Effector memory CD4-positive, alpha-beta T cell (primary cell): ENCODE measurements around the gene SGSM1.
"Not testable (repeated sequence)": the region's sequence is repeated elsewhere in the genome, so short reads cannot be mapped to it uniquely, and the experiment has no call there.

Source experiments
- DNase-seq, 3 donors: peaks; one replicate each; pipeline ENCODE4 v3.0.0-alpha.2; 2020
- H3K27ac ChIP-seq: 2 replicates; pipeline ENCODE4 v1.7.0; 2013; ENCODE audit warnings: mild to moderate bottlenecking, low read length, moderate library complexity; ENCODE audit not compliant: insufficient read depth, poor library complexity, severe bottlenecking
- H3K27me3 ChIP-seq: replicated peaks from 2 replicates; pipeline ENCODE4 v1.7.0; 2013; ENCODE audit warnings: mild to moderate bottlenecking, low read length; ENCODE audit not compliant: insufficient read depth, control insufficient read depth, poor library complexity, severe bottlenecking
- H3K36me3 ChIP-seq: 2 replicates; pipeline ENCODE4 v1.7.0; 2013; ENCODE audit warnings: mild to moderate bottlenecking, low read length, moderate library complexity; ENCODE audit not compliant: control insufficient read depth, insufficient read depth
- H3K4me1 ChIP-seq: 2 replicates; pipeline ENCODE4 v1.7.0; 2013; ENCODE audit warnings: low read length, mild to moderate bottlenecking; ENCODE audit not compliant: control insufficient read depth, insufficient read depth, poor library complexity, severe bottlenecking
- H3K4me3 ChIP-seq: 2 replicates; pipeline ENCODE4 v1.7.0; 2013; ENCODE audit warnings: low read length, low read depth, mild to moderate bottlenecking; ENCODE audit not compliant: insufficient read depth, poor library complexity, severe bottlenecking
- H3K9me3 ChIP-seq: 2 replicates; pipeline ENCODE4 v1.7.0; 2013; ENCODE audit warnings: mild to moderate bottlenecking, low read length, moderate library complexity; ENCODE audit not compliant: control insufficient read depth

Gene SGSM1

DNA sequence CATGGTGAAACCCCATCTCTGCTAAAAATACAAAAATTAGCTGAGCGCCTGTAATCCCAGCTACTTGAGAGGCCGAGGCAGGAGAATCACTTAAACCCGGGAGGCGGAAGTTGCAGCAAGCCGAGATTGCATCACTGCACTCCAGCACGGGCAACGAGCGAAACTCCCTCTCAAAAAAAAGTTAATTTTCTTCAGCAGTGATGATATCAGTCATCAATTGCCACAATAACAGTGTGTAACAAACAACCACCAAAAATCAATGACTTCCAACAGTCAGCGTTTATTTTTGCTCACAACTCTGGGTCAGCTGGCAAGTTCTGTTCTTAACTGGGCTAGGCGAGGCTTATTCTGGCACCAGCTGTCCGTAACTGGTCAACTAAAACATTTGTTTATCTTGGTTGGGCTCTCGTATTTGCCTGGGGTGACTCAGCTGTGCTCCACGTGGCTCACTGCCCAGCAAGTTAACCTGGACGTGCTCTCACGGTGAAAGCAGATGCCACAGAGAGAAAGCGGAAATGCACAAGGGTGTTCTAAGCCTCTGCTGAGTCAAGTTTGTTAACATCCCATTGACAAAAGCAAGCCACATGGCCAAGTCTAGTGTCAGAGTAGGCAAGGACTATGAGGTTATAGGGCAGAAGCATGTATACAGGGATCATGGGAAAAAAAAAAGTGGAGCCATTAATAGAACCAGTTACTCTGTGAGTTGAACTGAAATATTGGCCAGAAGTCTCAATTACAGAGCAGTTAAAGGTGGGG, 88.4 kb downstream of the SGSM1 start:
- H3K27me3 ChIP-seq: no peaks in the 10 kb centered on the region
- H3K9me3 ChIP-seq: no peaks in the 10 kb centered on the region
- H3K4me1 ChIP-seq: no peaks in the 10 kb centered on the region
- no peak overlapping the region for H3K27ac ChIP-seq
- no peaks in the 10 kb centered on the region for H3K36me3 ChIP-seq
- no peak overlapping the region for H3K4me3 ChIP-seq
- DNase-seq: no peak

DNA sequence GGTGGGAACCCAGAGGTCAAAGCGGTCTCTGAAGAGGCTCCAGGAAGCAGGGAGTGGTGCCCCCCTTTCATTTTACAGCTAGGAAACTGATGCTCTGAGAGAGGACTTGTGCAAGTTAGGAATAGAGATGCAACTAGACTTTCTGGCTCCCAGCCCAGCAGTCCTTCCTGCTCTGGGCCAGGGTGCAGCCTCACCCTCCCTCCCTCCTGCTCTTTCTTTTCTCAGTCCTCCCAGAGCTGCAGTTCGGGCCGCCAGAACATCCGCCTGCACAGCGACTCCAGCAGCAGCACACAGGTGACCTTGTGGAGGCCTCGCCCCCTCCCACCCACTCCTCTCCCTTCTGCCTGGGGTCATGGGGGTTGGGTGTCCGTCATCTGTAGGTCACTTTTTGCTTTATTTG, 89.0 kb downstream of the SGSM1 start:
- Histone ChIP-seq H3K4me1 (no peaks in the 10 kb centered on the region), H3K4me3 (no peak overlapping the region), H3K27me3 (no peaks in the 10 kb centered on the region), H3K9me3 (no peaks in the 10 kb centered on the region), H3K36me3 (no peaks in the 10 kb centered on the region), H3K27ac (no peak overlapping the region)
- DNase-seq: no peak

DNA sequence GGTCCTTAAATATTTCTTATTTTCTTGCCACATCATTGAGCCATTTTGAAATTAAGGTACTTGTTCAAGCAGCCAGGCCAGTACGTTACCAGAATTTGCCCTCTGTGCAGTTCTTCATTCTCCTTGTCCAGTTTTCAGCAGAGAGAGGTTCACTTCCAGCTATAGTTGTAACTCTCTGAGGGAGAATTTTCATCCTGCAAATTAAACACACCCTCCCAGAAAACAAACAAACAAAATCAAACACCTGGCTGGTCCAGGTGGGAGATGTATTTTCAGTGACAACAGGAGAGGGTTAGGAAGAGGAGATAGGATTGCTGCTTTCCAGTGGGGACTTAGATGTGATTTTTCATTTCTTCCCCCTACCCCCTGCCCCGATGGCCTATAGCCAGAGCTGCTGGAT, 95.4 kb downstream of the SGSM1 start:
- Histone ChIP-seq H3K9me3 (peaks cover 5% of the 10 kb centered on the region), H3K36me3 (no peaks in the 10 kb centered on the region), H3K4me3 (no peak overlapping the region), H3K27ac (no peak overlapping the region), H3K27me3 (no peaks in the 10 kb centered on the region), H3K4me1 (no peaks in the 10 kb centered on the region)
- no peak for DNase-seq

DNA sequence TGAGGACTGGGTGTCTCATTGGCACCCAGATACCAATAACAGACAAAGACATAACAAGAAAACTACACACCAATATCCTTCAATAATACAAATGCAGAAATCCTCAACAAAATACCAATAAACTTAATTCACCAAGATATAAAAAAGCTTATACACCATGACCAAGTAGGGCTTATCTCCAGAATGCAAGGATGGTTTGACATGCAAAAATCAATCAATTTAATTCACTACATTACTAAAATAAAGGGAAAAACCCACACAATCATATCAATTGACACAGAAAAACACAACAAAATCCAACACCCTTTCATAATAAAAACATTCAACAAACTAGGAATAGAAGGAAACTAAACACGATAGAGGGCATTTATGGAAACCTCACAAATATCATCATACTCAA, 99.9 kb downstream of the SGSM1 start:
- no peaks in the 10 kb centered on the region for H3K36me3 ChIP-seq
- DNase-seq: no peak
- no peaks in the 10 kb centered on the region for H3K27me3 ChIP-seq
- H3K4me1 ChIP-seq: no peaks in the 10 kb centered on the region
- no peak overlapping the region for H3K4me3 ChIP-seq
- peaks cover 5% of the 10 kb centered on the region for H3K9me3 ChIP-seq
- H3K27ac ChIP-seq: no peak overlapping the region

DNA sequence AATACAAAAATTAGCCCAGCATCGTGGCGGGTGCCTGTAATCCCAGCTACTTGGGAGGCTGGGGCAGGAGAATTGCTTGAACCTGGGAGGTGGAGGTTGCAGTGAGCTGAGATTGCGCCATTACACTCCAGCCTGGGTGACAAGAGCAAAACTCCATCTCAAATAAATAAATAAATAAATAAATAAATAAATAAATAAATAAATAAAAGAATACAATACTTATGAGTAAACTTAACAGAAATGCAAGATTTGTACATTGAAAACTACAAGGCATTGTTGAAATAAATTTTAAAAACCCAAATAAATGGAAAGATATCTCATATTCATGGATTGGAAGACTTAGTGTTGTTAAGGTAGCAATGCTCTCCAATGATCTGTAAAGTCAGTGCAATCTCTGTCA, 101.1 kb downstream of the SGSM1 start:
- not testable (repeated sequence) for H3K9me3 ChIP-seq, H3K4me3 ChIP-seq, H3K36me3 ChIP-seq, H3K27me3 ChIP-seq, H3K27ac ChIP-seq, H3K4me1 ChIP-seq, DNase-seq

DNA sequence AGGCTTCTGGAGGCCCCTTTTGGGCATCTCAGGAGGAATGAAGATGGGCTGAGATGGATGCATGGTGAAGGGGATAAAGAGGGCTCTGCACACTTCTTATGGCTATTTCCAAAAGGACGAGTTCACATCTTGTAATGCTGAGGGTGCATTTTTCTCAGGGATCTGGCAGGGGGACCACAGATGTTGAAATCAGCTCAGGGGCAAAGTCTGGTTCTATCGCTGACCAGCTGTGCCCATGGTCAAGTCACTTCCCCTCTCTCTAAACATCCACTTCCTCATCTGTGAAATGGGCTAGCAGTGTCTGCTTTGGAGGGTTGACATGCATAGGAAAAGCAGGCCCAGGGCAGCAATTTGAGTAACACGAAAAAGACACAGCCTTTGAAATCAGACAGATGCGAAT, 114.0 kb downstream of the SGSM1 start:
- Histone ChIP-seq H3K27ac (no peak overlapping the region), H3K9me3 (no peaks in the 10 kb centered on the region), H3K27me3 (no peaks in the 10 kb centered on the region), H3K4me3 (no peak overlapping the region), H3K4me1 (no peaks in the 10 kb centered on the region), H3K36me3 (no peaks in the 10 kb centered on the region)
- DNase-seq: no peak

DNA sequence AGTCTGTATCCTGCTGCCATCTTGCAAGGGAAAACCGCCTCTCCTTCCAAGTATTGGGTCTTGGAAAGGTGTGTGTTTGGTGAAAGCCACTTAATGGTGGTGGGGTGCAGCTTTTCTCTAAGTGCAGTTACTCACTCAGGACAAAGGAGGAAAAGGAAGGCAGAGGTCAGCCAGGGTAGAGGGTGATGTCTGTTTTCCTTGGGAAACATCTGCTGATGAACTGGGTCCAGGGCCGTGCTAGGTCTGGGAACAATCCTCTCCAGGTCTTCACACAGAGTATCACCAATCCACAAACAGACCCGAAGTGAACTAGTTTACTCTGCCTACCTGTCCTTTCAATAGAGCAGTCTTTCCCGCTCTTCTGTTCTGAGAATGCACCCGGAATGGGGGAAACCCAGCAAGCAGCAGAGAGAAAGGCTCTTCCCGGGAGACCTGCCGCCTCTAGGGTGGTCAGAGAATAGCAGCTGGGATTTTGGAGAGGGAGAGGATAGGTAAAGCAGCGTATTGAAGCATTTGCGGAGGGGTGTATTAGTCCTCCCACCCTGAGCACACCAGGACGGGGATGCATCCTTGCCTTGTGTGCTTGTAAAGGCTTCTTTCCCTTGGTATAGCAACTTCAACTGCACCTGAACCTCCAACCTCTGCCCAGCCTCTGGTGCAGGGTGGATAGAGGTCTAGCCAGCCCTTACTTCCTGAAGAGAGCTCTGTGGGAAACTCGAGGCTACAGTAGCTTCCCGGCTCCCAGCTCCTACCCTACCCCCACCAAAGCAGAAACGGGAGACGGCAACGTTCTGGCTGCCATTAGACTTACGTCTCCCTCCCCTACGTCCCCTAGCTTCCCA, 119.8 kb downstream of the SGSM1 start:
- H3K4me1 ChIP-seq: no peaks in the 10 kb centered on the region
- no peaks in the 10 kb centered on the region for H3K36me3 ChIP-seq
- no peak for DNase-seq
- H3K9me3 ChIP-seq: no peaks in the 10 kb centered on the region
- no peaks in the 10 kb centered on the region for H3K27me3 ChIP-seq
- H3K4me3 ChIP-seq: no peak overlapping the region
- H3K27ac ChIP-seq: no peak overlapping the region

DNA sequence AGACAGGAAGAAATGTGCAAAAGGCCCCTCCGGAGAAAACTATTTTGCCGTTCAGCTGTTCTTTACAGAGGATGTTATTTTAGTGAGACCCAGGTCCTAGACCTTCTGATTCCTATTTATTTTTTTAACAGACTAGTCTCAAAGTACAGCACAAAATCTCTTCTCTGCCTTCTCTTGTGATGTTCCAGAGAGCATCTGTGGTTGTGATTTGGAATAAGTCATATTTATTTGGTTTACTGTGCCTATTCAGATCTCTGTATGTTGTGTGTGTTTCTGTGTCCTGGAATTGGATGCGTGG, 120.4 kb downstream of the SGSM1 start:
- Histone ChIP-seq H3K36me3 (no peaks in the 10 kb centered on the region), H3K4me1 (no peaks in the 10 kb centered on the region), H3K4me3 (no peak overlapping the region), H3K27ac (no peak overlapping the region), H3K27me3 (no peaks in the 10 kb centered on the region), H3K9me3 (no peaks in the 10 kb centered on the region)
- DNase-seq: no peak

DNA sequence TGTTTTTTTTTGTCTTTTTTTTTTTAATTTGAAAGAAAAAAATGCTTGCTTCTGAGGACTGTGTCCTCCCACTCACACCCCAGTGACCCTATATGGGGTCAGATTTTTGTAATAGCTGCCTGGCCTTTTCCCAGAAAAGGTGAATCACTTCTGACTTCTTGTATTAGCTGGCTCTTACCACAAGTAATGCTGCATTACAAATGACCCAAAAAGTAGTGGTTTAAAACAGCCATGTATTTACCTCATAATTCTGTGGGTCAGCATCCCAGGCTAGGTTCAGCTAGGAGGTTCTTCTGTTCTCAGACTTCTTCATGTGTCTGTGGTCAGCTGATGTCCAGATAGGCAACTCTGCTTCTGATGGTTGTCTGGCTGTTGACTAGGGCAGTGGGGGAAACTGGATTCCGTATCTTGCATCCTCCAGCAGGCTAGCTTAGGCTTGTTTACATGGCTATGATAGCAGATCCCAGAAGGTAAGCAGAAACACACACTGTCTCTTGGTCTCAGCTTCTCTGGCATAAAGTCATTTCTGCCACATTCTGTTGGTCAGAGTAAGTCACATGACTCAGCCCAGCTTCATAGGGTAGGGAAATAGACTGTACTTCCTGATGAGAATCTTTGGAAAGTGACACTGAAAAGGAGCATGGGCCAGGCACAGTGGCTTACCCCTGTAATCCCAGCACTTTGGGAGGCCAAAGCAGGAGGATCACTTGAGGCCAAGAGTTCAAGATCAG, 121.0 kb downstream of the SGSM1 start:
- H3K4me3 ChIP-seq: no peak overlapping the region
- H3K27me3 ChIP-seq: no peaks in the 10 kb centered on the region
- H3K36me3 ChIP-seq: no peaks in the 10 kb centered on the region
- no peaks in the 10 kb centered on the region for H3K9me3 ChIP-seq
- H3K27ac ChIP-seq: no peak overlapping the region
- no peak for DNase-seq
- H3K4me1 ChIP-seq: no peaks in the 10 kb centered on the region

DNA sequence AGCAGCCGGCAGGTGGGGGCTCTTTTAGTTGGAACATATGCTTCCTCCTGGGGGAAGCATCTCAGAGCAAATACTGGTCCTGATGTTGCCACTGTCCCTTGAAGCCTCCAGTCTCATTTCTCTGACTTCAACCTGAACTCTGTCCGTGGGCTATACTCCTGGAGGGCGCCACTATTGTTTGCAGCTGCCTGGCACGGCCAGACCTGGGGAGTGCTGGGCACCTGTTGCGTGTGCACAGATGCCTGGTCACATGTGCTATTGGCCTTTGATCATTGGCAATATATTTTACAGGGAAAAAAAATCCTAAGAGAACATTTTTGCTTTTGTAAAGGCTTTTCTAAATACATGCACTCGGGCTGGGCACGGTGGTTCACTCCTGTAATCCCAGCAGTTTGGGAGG, 122.3 kb downstream of the SGSM1 start:
- no peak for DNase-seq
- Histone ChIP-seq H3K27me3 (no peaks in the 10 kb centered on the region), H3K4me3 (no peak overlapping the region), H3K9me3 (no peaks in the 10 kb centered on the region), H3K36me3 (no peaks in the 10 kb centered on the region), H3K4me1 (no peaks in the 10 kb centered on the region), H3K27ac (no peak overlapping the region)
